Activated CD4-positive, alpha-beta T cell treated with anti-CD3 and anti-CD28 coated beads, Interleukin-2, amount 10 ng/mL, durations not matched to agents 24 days and 14 days (primary cell): ENCODE data around the gene DAAM1. TPM values are rescaled to one million over a fixed set of nuclear protein-coding genes. Genes with fewer than 3 reads are reported as not detected.

Experiments used
- DNase-seq: peaks from one replicate; pipeline ENCODE4 v3.0.0; 2022
- H3K27ac Mint-ChIP-seq: one replicate; pipeline ENCODE4 v1.8.0; 2022; ENCODE audit warnings: mild to moderate bottlenecking, mixed read lengths
- H3K27me3 Mint-ChIP-seq: one replicate; pipeline ENCODE4 v1.8.0; 2022; ENCODE audit warnings: mixed read lengths
- H3K36me3 Mint-ChIP-seq: one replicate; pipeline ENCODE4 v1.8.0; 2022; ENCODE audit warnings: low read depth, mild to moderate bottlenecking, mixed read lengths
- H3K4me1 Mint-ChIP-seq: one replicate; pipeline ENCODE4 v1.8.0; 2021; ENCODE audit warnings: mixed read lengths
- H3K4me3 Mint-ChIP-seq: one replicate; pipeline ENCODE4 v1.8.0; 2022; ENCODE audit warnings: mild to moderate bottlenecking, moderate library complexity, mixed read lengths
- H3K9me3 Mint-ChIP-seq: one replicate; pipeline ENCODE4 v1.8.0; 2021; ENCODE audit warnings: mixed read lengths
- intact Hi-C: fragments of 100-400 bp; cut with micrococcal nuclease; formaldehyde crosslinking; loops from one replicate; pipeline ENCODE4 v1.15.1; 2023
- total RNA-seq: library from RNA; stranded (reverse); gene quantifications from 2 replicates; pipeline ENCODE4 v1.2.3, GENCODE V29; 2022

Gene DAAM1
- total RNA-seq, 1 donor from 2014 or later = 7.2 TPM

- Mint-ChIP-seq H3K4me1 (peaks cover 8% of the 10 kb centered on the region), H3K27ac (no peak overlapping the region), H3K9me3 (no peaks in the 10 kb centered on the region), H3K36me3 (no peaks in the 10 kb centered on the region), H3K27me3 (no peaks in the 10 kb centered on the region), H3K4me3 (no peak overlapping the region)
- intact Hi-C loops = no loop called here
- DNase-seq = no peak
These were observed 128.9 kb downstream of the DAAM1 start for GRCh38 chr14:59317346-59317745.

- Mint-ChIP-seq H3K4me3 (no peak overlapping the region), H3K9me3 (no peaks in the 10 kb centered on the region), H3K36me3 (no peaks in the 10 kb centered on the region), H3K27ac (no peak overlapping the region), H3K4me1 (peaks cover 8% of the 10 kb centered on the region), H3K27me3 (no peaks in the 10 kb centered on the region)
- intact Hi-C loops = no loop called here
- DNase-seq = no peak
These were observed 129.5 kb downstream of the DAAM1 start for GRCh38 chr14:59317798-59318505.

- Mint-ChIP-seq H3K27ac (no peak overlapping the region), H3K27me3 (no peaks in the 10 kb centered on the region), H3K36me3 (no peaks in the 10 kb centered on the region), H3K9me3 (no peaks in the 10 kb centered on the region), H3K4me3 (no peak overlapping the region), H3K4me1 (peaks cover 8% of the 10 kb centered on the region)
- intact Hi-C loops = no loop called here
- DNase-seq = no peak
These were observed 130.4 kb downstream of the DAAM1 start for GRCh38 chr14:59318908-59319307.

- Mint-ChIP-seq H3K4me3 (no peak overlapping the region), H3K27ac (no peak overlapping the region), H3K36me3 (no peaks in the 10 kb centered on the region), H3K4me1 (peaks cover 8% of the 10 kb centered on the region), H3K9me3 (no peaks in the 10 kb centered on the region), H3K27me3 (no peaks in the 10 kb centered on the region)
- no peak for DNase-seq
- intact Hi-C loops = loop anchor here (2.0 kb wide), 1 partner anchor 46 kb away; no protein-coding TSS in a partner anchor
These were observed 131.9 kb downstream of the DAAM1 start for GRCh38 chr14:59320361-59320760.

- H3K4me1 Mint-ChIP-seq = peaks cover 8% of the 10 kb centered on the region
- H3K36me3 Mint-ChIP-seq = no peaks in the 10 kb centered on the region
- no peak for DNase-seq
- no peak overlapping the region for H3K27ac Mint-ChIP-seq
- H3K9me3 Mint-ChIP-seq = no peaks in the 10 kb centered on the region
- intact Hi-C loops = loop anchor here (2.0 kb wide), 1 partner anchor 46 kb away; no protein-coding TSS in a partner anchor
- no peaks in the 10 kb centered on the region for H3K27me3 Mint-ChIP-seq
- no peak overlapping the region for H3K4me3 Mint-ChIP-seq
These were observed 132.5 kb downstream of the DAAM1 start for GRCh38 chr14:59320763-59321625.

- Mint-ChIP-seq H3K9me3 (no peaks in the 10 kb centered on the region), H3K27me3 (no peaks in the 10 kb centered on the region), H3K36me3 (no peaks in the 10 kb centered on the region), H3K4me1 (peaks cover 8% of the 10 kb centered on the region), H3K4me3 (no peak overlapping the region), H3K27ac (no peak overlapping the region)
- intact Hi-C loops = loop anchor here (2.0 kb wide), 1 partner anchor 47 kb away; no protein-coding TSS in a partner anchor
- no peak for DNase-seq
These were observed 133.1 kb downstream of the DAAM1 start for GRCh38 chr14:59321626-59321949.

GRCh38 chr14:59325906-59326305 lies 137.4 kb downstream of the DAAM1 start:
- Mint-ChIP-seq H3K27ac (no peak overlapping the region), H3K4me1 (peaks cover 7% of the 10 kb centered on the region), H3K27me3 (no peaks in the 10 kb centered on the region), H3K9me3 (no peaks in the 10 kb centered on the region), H3K36me3 (peaks cover 2% of the 10 kb centered on the region), H3K4me3 (no peak overlapping the region)
- intact Hi-C loops = no loop called here
- DNase-seq = no peak

- Mint-ChIP-seq H3K9me3 (no peaks in the 10 kb centered on the region), H3K4me1 (peaks cover 2% of the 10 kb centered on the region), H3K36me3 (peaks cover 6% of the 10 kb centered on the region), H3K27ac (no peak overlapping the region), H3K27me3 (no peaks in the 10 kb centered on the region), H3K4me3 (no peak overlapping the region)
- intact Hi-C loops = no loop called here
- no peak for DNase-seq
These were observed 140.0 kb downstream of the DAAM1 start for GRCh38 chr14:59328454-59328853.

- Mint-ChIP-seq H3K27ac (no peak overlapping the region), H3K4me1 (peaks cover 2% of the 10 kb centered on the region), H3K9me3 (no peaks in the 10 kb centered on the region), H3K27me3 (no peaks in the 10 kb centered on the region), H3K4me3 (no peak overlapping the region), H3K36me3 (peaks cover 6% of the 10 kb centered on the region)
- intact Hi-C loops = no loop called here
- no peak for DNase-seq
These were observed 142.0 kb downstream of the DAAM1 start for GRCh38 chr14:59330455-59330854.

- no peaks in the 10 kb centered on the region for H3K27me3 Mint-ChIP-seq
- intact Hi-C loops = no loop called here
- H3K27ac Mint-ChIP-seq = no peak overlapping the region
- no peaks in the 10 kb centered on the region for H3K9me3 Mint-ChIP-seq
- no peak for DNase-seq
- peaks cover 6% of the 10 kb centered on the region for H3K36me3 Mint-ChIP-seq
- peaks cover 2% of the 10 kb centered on the region for H3K4me1 Mint-ChIP-seq
- no peak overlapping the region for H3K4me3 Mint-ChIP-seq
These were observed 142.8 kb downstream of the DAAM1 start for GRCh38 chr14:59331217-59331616.

- intact Hi-C loops = no loop called here
- Mint-ChIP-seq H3K9me3 (no peaks in the 10 kb centered on the region), H3K36me3 (peaks cover 6% of the 10 kb centered on the region), H3K27ac (no peak overlapping the region), H3K4me3 (no peak overlapping the region), H3K4me1 (peaks cover 2% of the 10 kb centered on the region), H3K27me3 (no peaks in the 10 kb centered on the region)
- DNase-seq = no peak
These were observed 144.3 kb downstream of the DAAM1 start for GRCh38 chr14:59332727-59333126.

GRCh38 chr14:59333235-59333634 lies 144.8 kb downstream of the DAAM1 start:
- Mint-ChIP-seq H3K27me3 (no peaks in the 10 kb centered on the region), H3K4me1 (peaks cover 2% of the 10 kb centered on the region), H3K9me3 (no peaks in the 10 kb centered on the region), H3K27ac (no peak overlapping the region), H3K36me3 (peaks cover 6% of the 10 kb centered on the region), H3K4me3 (no peak overlapping the region)
- intact Hi-C loops = no loop called here
- no peak for DNase-seq

- intact Hi-C loops = no loop called here
- H3K4me1 Mint-ChIP-seq = peaks cover 2% of the 10 kb centered on the region
- H3K36me3 Mint-ChIP-seq = peaks cover 4% of the 10 kb centered on the region
- no peak for DNase-seq
- no peak overlapping the region for H3K27ac Mint-ChIP-seq
- no peaks in the 10 kb centered on the region for H3K9me3 Mint-ChIP-seq
- H3K4me3 Mint-ChIP-seq = no peak overlapping the region
- H3K27me3 Mint-ChIP-seq = no peaks in the 10 kb centered on the region
These were observed 145.2 kb downstream of the DAAM1 start for GRCh38 chr14:59333668-59334067.

- Mint-ChIP-seq H3K4me1 (peaks cover 2% of the 10 kb centered on the region), H3K36me3 (peaks cover 4% of the 10 kb centered on the region), H3K27me3 (no peaks in the 10 kb centered on the region), H3K27ac (no peak overlapping the region), H3K9me3 (no peaks in the 10 kb centered on the region), H3K4me3 (no peak overlapping the region)
- intact Hi-C loops = no loop called here
- no peak for DNase-seq
These were observed 145.8 kb downstream of the DAAM1 start for GRCh38 chr14:59334253-59334652.
